SK-N-SH (cell line): ENCODE results near the gene BMI1. TPM values are rescaled to one million over a fixed set of nuclear protein-coding genes. Genes with fewer than 3 reads are reported as not detected.

Source experiments
- CTCF ChIA-PET: fragments of 300-600, 350-600 bp; formaldehyde crosslinking; extraction: SDS; loops from one replicate; lab custom pipeline; 2021; lab: Yijun Ruan, JAX
- POLR2A ChIA-PET: fragments of 350-600 bp; sonication (Branson Sonifier 250); formaldehyde crosslinking; extraction: SDS; loops from one replicate; lab custom pipeline; 2020; ENCODE audit warnings: antibody characterized with exemption, inconsistent platforms; lab: Yijun Ruan, JAX
- DNase-seq: peaks from one replicate; pipeline ENCODE4 v3.0.0; 2012
- H2AFZ ChIP-seq: fragments of 200-600 bp; sonication (generic); 2 replicates; pipeline ENCODE4 v1.8.1; 2016; ENCODE audit warnings: antibody characterized with exemption, mild to moderate bottlenecking, low read depth
- H3F3A ChIP-seq: fragments of 200-600 bp; sonication (generic); replicated peaks from 2 replicates; pipeline ENCODE3; 2016; ENCODE audit warnings: antibody characterized with exemption, mild to moderate bottlenecking; ENCODE audit not compliant: insufficient read depth
- H3K27ac ChIP-seq, 2 experiments: fragments of 200-500 bp in 1 of 2; fragments of 200-600 bp in 1 of 2; sonication (Bioruptor generic) in 1 of 2; sonication (generic), shearing (Covaris generic) in 1 of 2; 2 replicates each; pipeline versions ENCODE4 v1.5.1 to v1.6.1; 2014 to 2016; ENCODE audit warnings: low read depth in 2 of 2, inconsistent platforms in 1 of 2, low read length in 1 of 2, mild to moderate bottlenecking in 1 of 2, mixed read lengths in 1 of 2
- H3K27me3 ChIP-seq: fragments of 200-600 bp; sonication (generic), shearing (Covaris generic); 2 replicates; pipeline ENCODE4 v1.6.1; 2016; ENCODE audit warnings: mixed run types; ENCODE audit not compliant: insufficient read depth
- H3K36me3 ChIP-seq, 2 experiments: fragments of 200-500 bp in 1 of 2; fragments of 200-600 bp in 1 of 2; sonication (Bioruptor generic) in 1 of 2; sonication (generic) in 1 of 2; replicated peaks in 1 of 2; 2 replicates each; pipeline versions ENCODE3 to v1.5.1; 2014 to 2016; ENCODE audit warnings: low read length in 1 of 2, mild to moderate bottlenecking in 1 of 2; ENCODE audit not compliant: insufficient read depth in 2 of 2, control insufficient read depth in 1 of 2
- H3K4me1 ChIP-seq, 2 experiments: fragments of 200-500 bp in 1 of 2; fragments of 200-600 bp in 1 of 2; sonication (Bioruptor generic) in 1 of 2; sonication (generic), shearing (Covaris generic) in 1 of 2; 2 replicates each; pipeline versions ENCODE4 v1.5.1 to v1.6.1; 2014 to 2016; ENCODE audit warnings: low read depth in 1 of 2, low read length in 1 of 2, mixed run types in 1 of 2; ENCODE audit not compliant: insufficient read depth in 2 of 2, control insufficient read depth in 1 of 2
- H3K4me2 ChIP-seq: fragments of 200-600 bp; sonication (generic), shearing (Covaris generic); 2 replicates; pipeline ENCODE4 v1.6.1; 2017; ENCODE audit warnings: mixed run types
- H3K4me3 ChIP-seq, 2 experiments: fragments of 200-500 bp in 1 of 2; fragments of 200-600 bp in 1 of 2; sonication (Bioruptor generic) in 1 of 2; sonication (generic), shearing (Covaris generic) in 1 of 2; 2 replicates each; pipeline versions ENCODE4 v1.5.1 to v1.8.1; 2014 to 2016; ENCODE audit warnings: low read depth in 2 of 2, inconsistent platforms in 1 of 2, low read length in 1 of 2, mild to moderate bottlenecking in 1 of 2, mixed read lengths in 1 of 2, moderate library complexity in 1 of 2
- H3K79me2 ChIP-seq: fragments of 200-600 bp; sonication (generic); 2 replicates; pipeline ENCODE4 v1.8.1; 2017; ENCODE audit warnings: mild to moderate bottlenecking; ENCODE audit not compliant: insufficient read depth
- H3K9ac ChIP-seq: fragments of 200-600 bp; sonication (generic); 2 replicates; pipeline ENCODE4 v1.6.1; 2017; ENCODE audit warnings: mixed run types
- H3K9me2 ChIP-seq: fragments of 200-600 bp; sonication (generic); 2 replicates; pipeline ENCODE4 v1.6.1; 2017; ENCODE audit warnings: mixed run types
- H3K9me3 ChIP-seq: fragments of 200-600 bp; sonication (generic); 2 replicates; pipeline ENCODE4 v1.6.1; 2017; ENCODE audit warnings: mixed run types, mild to moderate bottlenecking, moderate library complexity
- H4K20me1 ChIP-seq: fragments of 200-600 bp; sonication (generic); 2 replicates; pipeline ENCODE4 v1.6.1; 2017; ENCODE audit warnings: mild to moderate bottlenecking, mixed run types; ENCODE audit not compliant: insufficient read depth
- CHD2 ChIP-seq: fragments of 150-350 bp; IDR thresholded peaks from 2 replicates; pipeline ENCODE4 v1.6.1; 2018; ENCODE audit warnings: low read length; ENCODE audit not compliant: partially characterized antibody
- EP300 ChIP-seq, 2 experiments: IDR thresholded peaks; 2 replicates each; pipeline versions ENCODE4 v1.4.0 to v1.6.1; 2012; ENCODE audit warnings: borderline replicate concordance in 1 of 2, low read depth in 1 of 2, low read length in 1 of 2
- EZH2phosphoT487 ChIP-seq: fragments of 200-600 bp; sonication (generic); IDR thresholded peaks from 2 replicates; pipeline ENCODE4 v1.6.1; 2017; ENCODE audit warnings: low read depth, mixed run types, mild to moderate bottlenecking, antibody characterized with exemption, moderate library complexity, borderline replicate concordance
- FOSL2 ChIP-seq: IDR thresholded peaks from 2 replicates; pipeline ENCODE4 v1.4.0; 2012; ENCODE audit warnings: low read depth, mild to moderate bottlenecking, moderate library complexity, borderline replicate concordance
- GABPA ChIP-seq: IDR thresholded peaks from 2 replicates; pipeline ENCODE4 v1.4.0; 2012; ENCODE audit warnings: low read depth, mild to moderate bottlenecking
- MXI1 ChIP-seq: IDR thresholded peaks from 2 replicates; pipeline ENCODE4 v1.6.1; 2012; ENCODE audit warnings: mild to moderate bottlenecking, low read depth, low read length, improper control_type of control experiment
- NFIC ChIP-seq: IDR thresholded peaks from 2 replicates; pipeline ENCODE4 v1.4.0; 2012; ENCODE audit warnings: borderline replicate concordance
- NRF1 ChIP-seq: IDR thresholded peaks from 2 replicates; pipeline ENCODE4 v1.6.1; 2012; ENCODE audit warnings: low read depth, mild to moderate bottlenecking, low read length
- PBX3 ChIP-seq: IDR thresholded peaks from 2 replicates; pipeline ENCODE4; 2012
- RAD21 ChIP-seq: IDR thresholded peaks from 2 replicates; pipeline ENCODE4 v1.6.1; 2012; ENCODE audit warnings: mild to moderate bottlenecking, low read length
- RCOR1 ChIP-seq: fragments of 150-350 bp; IDR thresholded peaks from 2 replicates; pipeline ENCODE4 v1.6.1; 2017; ENCODE audit warnings: antibody characterized with exemption, low read length
- RFX5 ChIP-seq: IDR thresholded peaks from 2 replicates; pipeline ENCODE4 v1.6.1; 2012; ENCODE audit warnings: mild to moderate bottlenecking, improper control_type of control experiment, low read length
- TCF12 ChIP-seq: IDR thresholded peaks from 2 replicates; pipeline ENCODE4 v1.4.0; 2012
- TEAD4 ChIP-seq: IDR thresholded peaks from 2 replicates; pipeline ENCODE4 v1.4.0; 2012; ENCODE audit warnings: mild to moderate bottlenecking, borderline replicate concordance; ENCODE audit not compliant: insufficient read depth
- USF2 ChIP-seq: fragments of 150-350 bp; IDR thresholded peaks from 2 replicates; pipeline ENCODE4 v1.6.1; 2017; ENCODE audit warnings: antibody characterized with exemption, low read length, low read depth, borderline replicate concordance
- YY1 ChIP-seq: IDR thresholded peaks from 2 replicates; pipeline ENCODE4 v1.4.0; 2012; ENCODE audit warnings: low read depth, mild to moderate bottlenecking
- WGBS: methylation state at CpG from one replicate; pipeline ENCODE4 v1.1.6; 2017; ENCODE audit warnings: low lambda C conversion rate; 5-methylcytosine and 5-hydroxymethylcytosine counted together
- polyA plus RNA-seq, 3 experiments: library from polyadenylated mRNA; depleted of rRNA; stranded (reverse); fragments of >200 nt; gene quantifications; 2 replicates each; pipeline ENCODE4 v1.2.3, GENCODE V29; 2012
- TF ChIP-seq, protein P1 (sequence below): IDR thresholded peaks from 2 replicates; pipeline ENCODE4 v1.4.0; 2012; ENCODE audit warnings: low read depth
- TF ChIP-seq, protein P2 (sequence below): fragments of 200-600 bp; sonication (generic); IDR thresholded peaks from 2 replicates; pipeline ENCODE4 v1.6.1; 2017; ENCODE audit warnings: antibody characterized with exemption, mild to moderate bottlenecking, moderate library complexity

The BMI1 gene
- polyA plus RNA-seq, 1 of the 3 experiments (the other 2 are of a cell fraction): 15.5 TPM

DNA sequence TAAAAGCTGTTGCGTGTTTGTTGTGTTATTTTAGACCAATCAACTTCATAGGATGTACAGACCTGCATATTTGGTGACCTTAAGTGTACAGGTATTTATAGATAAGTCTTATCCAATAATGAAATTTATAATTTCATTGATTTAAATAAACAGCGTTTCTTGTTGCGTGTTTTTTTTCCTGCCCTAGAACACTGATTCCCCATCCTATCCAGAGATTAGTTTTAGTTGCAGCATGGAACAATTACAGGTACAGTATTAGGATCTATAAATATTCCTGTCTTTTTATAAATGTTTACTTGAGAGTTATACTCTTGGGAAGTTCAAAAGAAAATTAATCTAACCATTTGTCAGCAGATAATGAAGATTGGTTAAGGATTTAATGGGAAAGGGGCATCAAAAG is 2.1 kb upstream of the BMI1 start (continued):
- TF ChIP-seq PBX3 (no peak), NFIC (no peak), FOSL2 (no peak), NRF1 (no peak), MXI1 (no peak), RFX5 (no peak), TCF12 (no peak), EP300 (IDR thresholded peaks at IDR 0.05; ENCODE audit: borderline replicate concordance in 1 of 2, low read depth in 1 of 2, low read length in 1 of 2) (no peak)
- TF ChIP-seq, protein P1, sequence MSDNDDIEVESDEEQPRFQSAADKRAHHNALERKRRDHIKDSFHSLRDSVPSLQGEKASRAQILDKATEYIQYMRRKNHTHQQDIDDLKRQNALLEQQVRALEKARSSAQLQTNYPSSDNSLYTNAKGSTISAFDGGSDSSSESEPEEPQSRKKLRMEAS: no peak

- H3K4me1 ChIP-seq: peaks cover 7 to 14% of the 10 kb centered on the region in 2 experiments; a peak in 3 of 4 replicates
- ChIA-PET CTCF (interaction anchor here (1.3 to 1.8 kb wide), 4 partner anchors 10 to 309 kb away, joined by 3 to 7 read pairs (median 4); no protein-coding TSS in a partner anchor), POLR2A (no interaction called here)
- H3K79me2 ChIP-seq: peaks cover 47% of the 10 kb centered on the region
- H3K9me2 ChIP-seq: no peaks in the 10 kb centered on the region
- 96% methylated on average over 10 of the region's 10 CpGs for WGBS
- no peak for DNase-seq
- peaks cover 5 to 8% of the 10 kb centered on the region in 2 experiments for H3K36me3 ChIP-seq
- no peak overlapping the region for H3K27ac ChIP-seq
- H3K4me3 ChIP-seq: peak overlapping the region in 1 of 2 experiments; percentile 60; a peak in 2 of 4 replicates
- TF ChIP-seq EZH2phosphoT487: no peak
- no peak for TF ChIP-seq EP300 (IDR thresholded peaks at IDR 0.05; ENCODE audit: borderline replicate concordance in 1 of 2, low read depth in 1 of 2, low read length in 1 of 2)
- TF ChIP-seq RCOR1: no peak
- no peak for TF ChIP-seq CHD2
- TF ChIP-seq GABPA: no peak
- peaks cover 23% of the 10 kb centered on the region for H3F3A ChIP-seq
- H3K9ac ChIP-seq: no peak overlapping the region
- H4K20me1 ChIP-seq: peaks cover 21% of the 10 kb centered on the region
- H3K4me2 ChIP-seq: peak overlapping the region; percentile 74
- peak overlapping the region; percentile 82; the same call in 1 of the 2 replicates for H2AFZ ChIP-seq
- peaks cover 11% of the 10 kb centered on the region for H3K27me3 ChIP-seq
- H3K9me3 ChIP-seq: no peaks in the 10 kb centered on the region
Observed at GRCh38 chr10:22319547-22319979, 1.3 kb upstream of the BMI1 start.

DNA sequence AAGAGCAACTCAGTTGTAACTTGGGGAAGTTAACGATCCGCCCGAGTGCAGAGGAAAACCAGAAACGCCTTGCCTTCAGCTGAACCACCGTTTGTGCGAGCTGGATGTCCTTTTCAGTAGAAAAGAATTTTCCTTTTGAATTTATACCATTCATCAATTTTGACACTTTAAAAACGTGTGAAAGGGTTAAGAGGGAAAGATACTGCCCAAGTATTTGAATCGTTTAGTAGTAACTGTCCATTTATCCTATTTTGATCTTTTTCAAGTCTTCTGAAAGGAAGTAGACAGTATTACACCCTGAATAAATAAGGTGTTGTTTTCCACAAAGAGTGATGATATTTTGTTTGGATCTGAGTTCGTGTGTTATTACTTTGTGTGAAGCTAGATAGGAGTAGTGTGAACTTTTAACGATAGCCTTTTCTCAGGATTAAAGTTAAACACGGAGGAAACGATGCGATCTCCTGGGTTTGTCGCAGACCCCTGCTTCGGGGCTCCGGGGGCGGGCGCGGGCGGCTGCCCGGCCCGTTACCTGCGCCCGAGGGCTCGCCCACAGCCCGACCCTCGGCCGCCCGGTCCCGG is 830 bp upstream of the BMI1 start:
- peaks cover 23% of the 10 kb centered on the region for H4K20me1 ChIP-seq
- CTCF ChIA-PET: interaction anchor here (1.3 to 1.8 kb wide), 4 partner anchors 10 to 309 kb away, joined by 3 to 7 read pairs (median 4); no protein-coding TSS in a partner anchor
- no peaks in the 10 kb centered on the region for H3K9me2 ChIP-seq
- H3F3A ChIP-seq: peaks cover 26% of the 10 kb centered on the region
- H3K9me3 ChIP-seq: no peaks in the 10 kb centered on the region
- H3K79me2 ChIP-seq: peaks cover 48% of the 10 kb centered on the region
- peak overlapping the region; percentile 74 for H3K4me2 ChIP-seq
- H3K4me3 ChIP-seq: peak overlapping the region; percentile 58 to 60
- peak overlapping the region; percentile 48 to 67; a peak in 3 of 4 replicates for H3K27ac ChIP-seq
- POLR2A ChIA-PET: no interaction called here
- 34% methylated on average over 18 of the region's 30 CpGs for WGBS
- H3K36me3 ChIP-seq: peaks cover 5 to 8% of the 10 kb centered on the region in 2 experiments
- peaks cover 11 to 13% of the 10 kb centered on the region in 2 experiments; a peak in 3 of 4 replicates for H3K4me1 ChIP-seq
- H3K9ac ChIP-seq: peak overlapping the region; percentile 46; the same call in 1 of the 2 replicates
- H2AFZ ChIP-seq: peak overlapping the region; percentile 82
- DNase-seq: no peak
- H3K27me3 ChIP-seq: peaks cover 11% of the 10 kb centered on the region
- TF ChIP-seq TEAD4 (no peak), RAD21 (no peak), USF2 (no peak), CHD2 (no peak), GABPA (no peak), YY1 (no peak)
- TF ChIP-seq, protein P2, sequence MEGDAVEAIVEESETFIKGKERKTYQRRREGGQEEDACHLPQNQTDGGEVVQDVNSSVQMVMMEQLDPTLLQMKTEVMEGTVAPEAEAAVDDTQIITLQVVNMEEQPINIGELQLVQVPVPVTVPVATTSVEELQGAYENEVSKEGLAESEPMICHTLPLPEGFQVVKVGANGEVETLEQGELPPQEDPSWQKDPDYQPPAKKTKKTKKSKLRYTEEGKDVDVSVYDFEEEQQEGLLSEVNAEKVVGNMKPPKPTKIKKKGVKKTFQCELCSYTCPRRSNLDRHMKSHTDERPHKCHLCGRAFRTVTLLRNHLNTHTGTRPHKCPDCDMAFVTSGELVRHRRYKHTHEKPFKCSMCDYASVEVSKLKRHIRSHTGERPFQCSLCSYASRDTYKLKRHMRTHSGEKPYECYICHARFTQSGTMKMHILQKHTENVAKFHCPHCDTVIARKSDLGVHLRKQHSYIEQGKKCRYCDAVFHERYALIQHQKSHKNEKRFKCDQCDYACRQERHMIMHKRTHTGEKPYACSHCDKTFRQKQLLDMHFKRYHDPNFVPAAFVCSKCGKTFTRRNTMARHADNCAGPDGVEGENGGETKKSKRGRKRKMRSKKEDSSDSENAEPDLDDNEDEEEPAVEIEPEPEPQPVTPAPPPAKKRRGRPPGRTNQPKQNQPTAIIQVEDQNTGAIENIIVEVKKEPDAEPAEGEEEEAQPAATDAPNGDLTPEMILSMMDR: no peak
